ENCODE results near the gene TGIF1.
"Not testable (repeated sequence)": the region's sequence is repeated elsewhere in the genome, so short reads cannot be mapped to it uniquely, and the experiment has no call there.

TGIF1 gene

DNA sequence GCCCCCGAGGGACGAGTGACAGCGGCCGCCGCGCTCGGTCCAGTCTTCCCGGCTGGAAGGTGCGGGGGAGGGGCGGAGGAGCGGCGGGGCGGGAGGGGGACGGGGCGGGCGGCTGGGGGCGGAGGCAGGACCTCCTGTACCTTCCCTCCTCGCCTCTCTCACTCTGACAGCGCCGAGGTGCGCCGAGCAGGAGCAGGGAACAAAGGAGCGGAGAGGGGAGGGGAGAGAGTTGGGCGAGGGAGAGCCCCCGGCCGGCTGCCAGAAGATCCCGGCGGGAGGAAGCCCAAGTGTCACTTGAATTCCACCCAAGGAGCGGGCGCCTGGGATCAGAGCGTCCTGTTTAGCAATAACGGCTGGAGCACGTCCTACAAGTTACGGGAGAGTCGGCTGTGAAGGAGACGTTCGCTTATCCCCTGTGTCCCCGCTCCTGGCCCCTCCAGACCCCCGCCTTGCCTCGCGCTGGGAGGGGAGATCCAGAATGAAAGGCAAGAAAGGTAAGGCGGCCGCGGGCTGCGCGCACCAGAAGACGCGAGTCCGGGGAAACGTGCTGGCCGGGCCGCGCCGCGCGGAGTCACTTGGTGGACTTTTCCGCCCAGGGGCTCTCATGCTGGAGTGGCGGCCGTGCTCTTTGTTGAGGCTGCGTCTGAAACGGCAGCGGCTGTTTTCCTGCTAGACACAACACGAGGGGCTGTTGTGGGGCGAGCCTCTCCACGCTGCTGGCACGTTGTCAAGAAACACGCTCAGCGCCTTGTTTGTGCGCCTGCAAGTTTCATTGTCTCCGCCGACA, at the start of gene TGIF1:
Gene TGIF1, plus strand, starts transcription at position 161 of the 787 bp plus-strand sequence. Its CDS starts 318 bp downstream, at position 479.
- peak; percentile 23 for DNase-seq

DNA sequence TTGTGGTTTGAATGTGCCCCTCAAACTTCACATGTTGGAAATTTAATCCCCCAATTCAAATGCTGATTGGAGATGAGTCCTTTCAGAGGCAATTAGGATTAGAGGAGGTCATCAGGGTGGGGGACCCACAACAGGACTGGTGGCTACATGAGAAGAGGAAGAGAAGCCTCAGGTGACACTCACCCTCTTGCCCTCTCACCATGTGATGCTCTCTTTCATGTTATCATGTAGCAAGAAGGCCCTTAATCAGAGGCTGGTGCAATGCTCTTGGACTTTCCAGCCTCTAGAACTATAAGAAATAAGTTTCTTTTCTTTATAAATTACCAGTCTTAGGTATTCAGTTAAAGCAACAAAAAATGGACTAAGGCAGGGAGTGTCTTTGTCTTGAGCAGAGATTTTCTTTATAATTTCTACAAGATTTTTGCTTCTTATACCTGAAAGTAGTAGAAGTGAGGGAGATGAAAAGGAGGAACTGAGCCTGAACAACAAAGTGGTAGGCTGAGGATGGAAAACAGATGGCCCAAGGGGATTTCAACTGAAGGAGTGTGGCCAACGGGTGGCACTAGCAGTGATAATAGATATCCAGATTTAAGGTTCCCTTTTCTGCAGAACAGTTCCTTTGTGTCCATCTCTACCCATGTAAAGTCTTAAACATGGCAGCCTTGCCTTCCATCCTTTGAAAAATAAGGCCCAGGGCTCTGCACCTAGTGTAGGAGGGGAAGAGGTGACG, 49.2 kb upstream of the TGIF1 start:
- DNase-seq = no peak

DNA sequence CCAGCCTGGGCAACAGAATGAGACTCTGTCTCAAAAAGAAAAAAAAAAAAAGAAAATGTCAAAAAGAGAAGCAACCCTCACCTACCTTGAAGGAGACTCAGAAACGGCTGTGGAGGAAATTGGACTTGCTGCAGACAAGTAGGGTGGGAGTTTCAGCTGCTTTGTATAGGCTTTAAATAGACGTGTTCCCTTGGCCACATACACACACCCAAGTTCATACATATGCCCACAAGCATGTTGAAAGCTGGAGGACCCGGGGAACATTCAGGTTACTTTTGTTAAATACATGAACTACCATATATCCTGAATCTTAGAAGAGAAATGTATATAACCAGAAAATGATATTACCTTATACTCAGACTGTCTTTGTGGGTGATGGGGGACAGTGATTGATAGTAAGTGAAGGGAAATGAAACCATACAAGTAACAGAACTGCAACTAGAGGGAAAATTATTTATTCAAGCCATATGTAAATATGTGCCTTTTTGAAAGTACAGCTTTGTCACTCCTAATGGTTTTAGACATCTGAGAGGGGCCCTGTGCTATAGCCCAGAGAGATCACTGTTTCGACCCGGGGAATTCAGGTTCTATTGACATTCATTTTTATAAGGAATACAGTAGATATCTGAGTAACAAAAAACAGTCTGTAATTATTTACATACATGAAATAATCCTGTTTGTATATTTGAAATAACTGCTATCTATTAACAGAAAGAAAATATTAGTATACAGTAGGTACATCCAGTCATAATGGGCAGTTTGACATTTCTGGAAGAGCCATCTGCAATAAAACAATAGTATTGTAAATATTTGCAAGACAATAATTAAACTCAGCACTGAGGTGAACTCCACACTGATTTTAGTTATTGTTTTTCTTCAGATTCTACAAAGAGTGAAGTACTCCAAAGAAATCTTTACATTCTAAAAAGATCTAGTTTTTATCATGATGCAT, 48.0 kb upstream of the TGIF1 start:
- DNase-seq = no peak

DNA sequence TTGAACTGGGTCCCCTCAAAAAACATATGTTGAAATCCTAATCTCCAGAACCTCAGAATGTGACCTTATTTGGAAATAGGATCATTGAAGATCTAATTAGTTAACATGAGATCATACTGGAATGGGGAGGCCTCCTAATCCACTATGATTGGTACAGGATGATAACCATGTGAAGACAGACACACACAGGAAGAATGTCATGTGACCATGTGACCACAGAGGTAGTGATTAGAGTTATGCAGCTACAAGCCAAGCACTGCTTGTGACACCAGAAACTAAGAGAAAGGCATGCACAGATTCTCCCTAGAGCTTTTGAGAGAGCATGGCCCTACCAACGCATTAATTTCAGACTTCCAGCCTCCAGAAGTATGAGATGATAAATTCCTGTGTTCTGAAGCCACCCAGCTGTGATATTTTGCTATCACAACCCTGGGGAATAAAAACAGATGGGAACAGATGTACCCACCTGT, 47.0 kb upstream of the TGIF1 start:
- no peak for DNase-seq

DNA sequence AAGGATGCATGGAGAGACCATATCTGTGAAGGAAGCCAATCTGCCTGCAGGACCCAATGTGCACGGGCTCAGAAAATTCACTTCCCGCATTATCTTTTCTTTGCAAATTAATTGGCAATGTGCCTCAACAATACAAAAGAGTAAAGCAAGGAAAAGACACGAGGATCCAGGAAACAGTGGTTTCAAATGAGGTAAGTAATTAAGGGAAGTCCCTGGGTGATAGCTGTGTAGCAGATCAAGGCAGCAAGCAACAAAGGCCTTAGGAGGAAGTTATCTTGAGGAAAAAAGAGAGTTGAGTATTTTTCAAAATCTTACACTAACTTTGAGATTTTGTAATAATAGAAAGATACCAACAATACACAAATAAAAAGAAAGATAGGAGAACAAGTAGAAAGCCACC, 44.3 kb upstream of the TGIF1 start:
- DNase-seq = no peak

DNA sequence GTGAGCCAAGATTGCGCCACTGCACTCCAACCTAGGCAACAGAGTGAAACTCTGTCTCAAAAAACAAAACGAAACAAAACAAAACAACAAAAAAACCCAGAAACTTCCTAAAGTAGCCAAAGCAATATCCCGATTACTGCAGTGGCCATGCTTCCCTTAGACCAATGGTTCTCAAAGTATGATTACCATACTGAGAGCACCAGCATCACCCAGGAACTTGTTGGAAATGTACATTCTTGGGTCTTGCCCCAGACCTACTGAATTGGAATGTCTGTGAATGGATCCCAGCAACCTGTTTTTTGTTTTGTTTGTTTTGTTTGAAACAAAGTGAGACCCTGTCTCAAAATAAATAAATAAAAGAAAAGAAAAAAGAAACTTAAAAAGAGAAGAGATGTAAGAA, 41.9 kb upstream of the TGIF1 start:
- no peak for DNase-seq

DNA sequence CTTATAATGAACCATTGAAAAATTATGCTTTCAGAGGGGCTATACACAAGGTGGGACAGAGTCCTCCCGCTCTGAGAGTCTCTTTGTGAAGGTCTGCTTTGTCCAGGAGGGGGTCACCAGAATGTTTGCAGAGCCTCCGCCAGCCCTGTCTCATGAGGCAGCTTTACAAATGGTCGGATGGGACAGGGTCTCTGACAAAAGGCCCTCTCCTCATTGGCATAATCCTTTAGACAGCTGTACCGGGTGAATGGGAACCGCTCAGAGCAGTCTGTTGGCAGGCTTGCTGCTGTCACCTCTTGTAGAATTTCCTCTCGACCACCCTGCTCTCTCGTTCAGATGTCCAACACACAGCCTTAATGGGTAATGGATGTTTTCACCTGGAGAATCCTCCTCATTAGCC, 40.2 kb upstream of the TGIF1 start:
- DNase-seq = no peak

DNA sequence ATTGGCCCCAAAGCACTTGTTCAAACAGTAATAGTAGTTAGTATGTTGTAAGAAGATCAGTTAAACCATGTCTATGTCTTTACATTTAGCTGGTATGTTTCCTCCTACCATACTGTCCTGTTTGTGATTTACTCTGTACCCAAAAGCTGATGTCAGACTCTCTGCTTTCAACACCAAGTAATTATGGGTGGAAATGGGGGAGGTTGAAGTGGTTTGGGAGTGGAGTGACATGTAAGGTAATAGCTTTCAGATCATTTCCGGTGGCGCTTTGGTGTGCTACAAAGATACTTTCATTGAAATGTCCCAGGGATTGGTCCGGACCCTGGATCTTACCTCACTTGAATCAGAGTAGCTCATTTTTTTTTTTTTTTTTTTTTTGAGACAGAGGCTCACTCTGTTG, 39.7 kb upstream of the TGIF1 start:
- no peak for DNase-seq

DNA sequence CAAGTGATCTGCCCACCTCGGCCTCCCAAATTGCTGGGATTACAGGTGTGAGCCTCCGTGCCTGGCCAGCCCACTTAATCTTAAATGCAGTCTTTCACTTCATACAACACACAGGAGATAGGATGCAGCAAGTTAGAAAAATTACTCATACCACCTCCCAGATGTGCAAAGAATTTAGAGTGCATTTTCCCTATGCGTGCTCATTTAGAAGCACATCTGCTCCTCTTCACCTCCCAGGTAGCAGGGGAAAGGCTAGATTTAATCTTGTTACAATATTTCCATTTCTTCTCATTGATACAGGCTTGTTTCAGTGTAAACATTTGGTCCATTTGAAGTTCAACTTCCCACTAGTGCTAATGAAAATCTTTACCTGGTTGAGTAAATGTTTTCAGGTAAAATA, 39.1 kb upstream of the TGIF1 start:
- not testable (repeated sequence) for DNase-seq

DNA sequence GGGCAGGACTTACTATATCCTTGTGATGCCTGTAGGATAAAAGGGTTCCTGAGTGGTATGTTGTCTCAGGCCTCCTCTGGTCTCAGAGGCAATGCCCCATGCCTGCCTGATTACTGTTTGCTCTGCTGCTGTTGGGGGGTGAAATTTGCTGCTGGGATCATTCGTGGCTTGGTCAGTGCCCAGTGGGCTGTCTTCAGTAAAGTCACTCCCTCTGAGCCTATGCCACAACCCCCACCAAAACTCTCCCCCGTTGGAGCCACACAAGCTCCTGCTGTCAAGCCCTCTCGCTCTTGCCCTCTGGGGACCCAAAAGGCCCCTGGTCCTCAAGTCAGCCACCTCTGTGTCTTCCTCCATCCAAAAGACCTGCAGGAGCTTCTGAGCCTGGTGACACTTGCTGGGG, 38.6 kb upstream of the TGIF1 start:
- no peak for DNase-seq

DNA sequence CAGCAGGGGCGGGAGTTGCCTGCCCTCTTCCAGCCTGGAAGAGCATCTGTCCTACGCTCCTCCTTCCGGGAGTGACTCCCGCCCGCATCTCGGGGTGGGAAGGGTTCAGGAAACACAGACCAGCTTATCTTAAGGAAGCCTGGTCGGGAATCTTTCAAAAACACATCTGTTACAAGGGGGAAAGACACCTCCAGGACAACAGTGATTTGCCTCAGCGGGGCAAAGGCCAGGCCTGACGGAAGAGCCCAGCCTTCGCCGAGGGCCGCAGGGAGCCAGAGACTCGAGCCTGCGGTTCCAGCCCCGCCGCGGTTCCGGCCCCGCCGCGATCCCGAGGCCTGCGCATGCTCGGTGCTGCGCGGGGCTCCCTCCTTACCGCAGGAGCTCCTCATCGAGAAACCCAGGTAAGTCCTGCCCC, 38.1 kb upstream of the TGIF1 start:
- no peak for DNase-seq

DNA sequence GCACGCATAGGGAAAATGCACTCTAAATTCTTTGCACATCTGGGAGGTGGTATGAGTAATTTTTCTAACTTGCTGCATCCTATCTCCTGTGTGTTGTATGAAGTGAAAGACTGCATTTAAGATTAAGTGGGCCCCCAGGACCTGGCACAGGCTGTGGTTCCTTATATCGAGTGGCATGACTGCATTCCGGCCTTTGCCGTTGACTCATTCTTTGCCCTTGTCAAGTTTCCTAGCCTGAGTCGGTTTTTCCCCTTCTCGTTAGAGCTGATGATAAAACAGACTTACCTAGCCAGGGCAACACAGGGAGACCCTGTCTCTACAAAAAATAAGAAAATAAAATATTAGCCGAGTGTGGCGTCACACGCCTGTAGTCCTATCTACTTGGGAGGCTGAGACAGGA, 37.4 kb upstream of the TGIF1 start:
- DNase-seq = not testable (repeated sequence)

DNA sequence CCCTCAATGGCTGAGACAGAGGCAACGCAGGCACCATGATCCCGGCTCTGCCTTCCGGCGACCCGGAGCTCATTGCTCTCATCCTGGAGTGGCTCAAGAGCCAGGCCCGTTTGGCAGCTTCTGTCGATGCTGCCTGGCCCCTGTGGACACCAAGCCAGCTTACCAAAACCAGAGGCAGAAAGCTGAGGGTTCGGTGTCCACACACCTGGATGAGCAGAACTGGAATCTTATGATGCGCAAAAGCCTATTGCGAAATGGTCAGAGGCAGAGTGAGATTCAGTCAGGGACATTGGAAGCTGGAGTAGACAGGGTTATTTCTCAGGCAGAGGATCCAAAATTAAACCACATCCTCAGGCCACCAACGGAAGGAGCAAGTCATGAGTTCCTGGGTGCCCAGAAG, 34.9 kb upstream of the TGIF1 start:
- DNase-seq = no peak

DNA sequence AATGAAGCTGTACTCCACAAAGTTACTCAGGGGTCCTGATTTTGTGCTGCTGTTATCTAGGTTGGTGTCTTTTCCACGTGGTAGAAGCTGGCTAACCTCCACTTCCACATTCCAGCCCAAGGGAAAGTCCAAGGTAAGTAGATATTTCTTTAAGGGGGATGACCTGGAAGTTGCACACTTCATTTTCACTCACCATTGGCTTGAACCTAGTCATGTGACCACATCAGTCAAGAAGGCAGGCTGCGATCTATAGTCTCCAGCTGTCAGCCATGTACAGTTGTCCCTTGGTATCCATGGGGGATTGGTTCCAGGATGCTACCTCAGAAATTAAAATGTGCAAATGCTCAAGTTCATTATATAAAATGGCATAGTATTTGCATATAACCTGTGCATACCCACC, 31.9 kb upstream of the TGIF1 start:
- DNase-seq = no peak

DNA sequence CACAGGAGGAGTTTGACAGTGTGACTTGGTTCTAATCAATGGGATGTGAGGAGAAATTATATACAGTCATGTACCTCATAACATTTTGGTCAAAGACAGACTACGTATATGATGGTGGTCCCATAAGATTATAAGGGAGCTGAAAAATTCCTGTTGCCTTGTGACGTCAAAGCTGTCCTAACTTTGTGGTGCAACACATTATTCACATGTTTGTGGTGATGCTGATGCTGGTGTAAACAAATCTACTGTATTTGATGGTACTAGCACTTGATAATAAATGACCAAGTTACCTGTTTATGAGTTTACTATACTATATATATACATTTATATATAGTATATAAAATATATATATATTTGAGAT, 29.1 kb upstream of the TGIF1 start:
- no peak for DNase-seq

DNA sequence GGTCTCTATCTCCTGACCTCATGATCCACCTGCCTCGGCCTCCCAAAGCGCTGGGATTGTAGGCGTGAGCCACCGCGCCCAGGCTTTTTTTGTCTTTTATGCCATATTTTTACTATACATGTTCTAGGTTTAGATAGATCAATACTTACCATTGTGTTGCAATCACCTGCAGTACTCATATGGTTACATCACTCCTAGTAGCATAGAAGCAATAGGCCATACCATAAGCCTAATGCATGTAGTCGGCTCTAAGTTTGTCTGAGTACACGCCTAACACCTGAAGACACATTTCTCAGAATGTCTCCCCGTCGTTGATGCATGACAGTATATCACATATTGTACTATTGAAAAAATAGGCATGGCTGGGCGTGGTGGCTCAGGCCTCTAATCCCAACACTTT, 27.1 kb upstream of the TGIF1 start:
- DNase-seq = no peak

DNA sequence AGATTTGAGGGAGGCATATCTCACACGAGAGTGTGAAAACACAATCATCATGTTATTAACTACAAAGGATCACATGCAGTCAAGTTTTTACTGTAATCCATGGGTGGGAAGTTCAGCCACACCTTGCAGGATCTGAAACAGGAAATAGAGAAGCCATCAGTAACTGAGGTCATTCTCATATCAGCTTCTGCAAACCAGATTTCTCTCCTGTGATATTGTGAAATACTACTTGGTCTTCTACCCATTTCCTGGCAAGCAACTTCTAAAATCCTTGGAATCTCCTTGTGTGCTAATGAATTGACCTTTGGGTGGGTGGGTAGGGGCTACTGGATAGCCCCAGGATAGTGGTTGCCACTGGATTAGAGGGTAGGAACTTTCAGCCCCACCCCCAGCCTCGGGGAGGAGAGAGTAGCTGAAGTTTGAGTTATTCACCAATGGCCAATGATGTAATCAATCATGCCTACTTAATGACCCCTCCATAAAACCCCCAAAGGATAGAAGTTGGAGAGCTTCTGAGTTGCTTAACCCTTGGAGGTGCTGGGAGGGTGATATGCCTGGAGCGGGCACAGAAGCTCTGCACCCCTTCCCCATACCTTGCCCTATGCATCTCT, 25.6 kb upstream of the TGIF1 start:
- DNase-seq = no peak

DNA sequence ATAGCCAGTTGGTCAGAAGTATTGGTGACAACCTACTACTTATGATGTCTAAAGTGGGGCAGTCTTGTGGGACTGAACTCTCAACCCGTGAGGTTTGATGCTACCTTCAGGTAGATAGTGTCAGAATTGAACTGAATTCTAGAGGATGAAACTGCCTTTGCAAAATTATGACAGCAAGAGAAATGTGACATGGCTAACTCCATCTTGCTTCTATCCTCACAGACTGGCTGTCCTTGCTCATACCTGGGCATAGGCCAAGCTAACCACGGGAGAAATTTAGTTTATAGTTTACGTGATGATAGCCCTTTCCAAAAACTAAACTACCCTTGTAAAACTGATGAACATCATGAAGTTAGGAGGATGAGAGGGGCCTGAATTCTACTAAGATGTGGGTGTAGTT, 24.9 kb upstream of the TGIF1 start:
- DNase-seq = no peak

DNA sequence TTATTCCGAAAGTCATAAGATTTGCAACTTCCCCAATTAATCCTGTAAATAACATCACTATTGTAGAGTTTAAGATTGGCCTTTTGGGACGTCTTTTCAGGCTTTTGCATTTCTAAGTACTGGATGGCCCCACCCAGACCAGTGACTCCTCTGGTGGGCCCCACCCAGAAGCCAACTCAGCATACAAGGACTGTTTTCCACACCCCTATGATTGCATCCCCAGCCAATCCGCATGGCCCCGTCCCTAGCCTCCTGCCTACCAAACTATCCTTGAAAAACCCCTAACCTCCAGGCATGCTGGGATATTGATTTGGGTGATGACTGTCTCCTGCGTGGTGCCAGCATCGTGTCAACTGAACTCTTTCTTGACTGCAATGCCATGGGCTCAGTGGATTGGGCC, 24.5 kb upstream of the TGIF1 start:
- no peak for DNase-seq

DNA sequence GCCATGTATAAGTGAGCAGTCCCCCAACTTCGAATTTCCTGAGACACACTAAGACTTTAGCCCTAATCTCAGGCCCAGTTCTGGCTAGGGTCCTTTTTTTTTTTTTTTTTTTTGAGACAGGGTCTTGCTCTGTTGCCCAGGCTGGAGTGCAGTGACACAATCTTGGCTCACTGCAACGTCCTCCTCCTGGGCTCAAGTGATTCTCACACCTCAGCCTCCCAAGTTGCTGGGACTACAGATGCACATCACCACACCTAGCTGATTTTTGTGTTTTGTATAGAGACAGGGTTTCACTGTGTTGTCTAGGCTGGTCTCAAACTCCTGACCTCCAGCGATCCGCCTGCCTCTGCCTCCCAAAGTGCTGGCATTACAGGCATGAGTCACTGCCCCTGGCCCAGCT, 23.9 kb upstream of the TGIF1 start:
- DNase-seq = no peak

DNA sequence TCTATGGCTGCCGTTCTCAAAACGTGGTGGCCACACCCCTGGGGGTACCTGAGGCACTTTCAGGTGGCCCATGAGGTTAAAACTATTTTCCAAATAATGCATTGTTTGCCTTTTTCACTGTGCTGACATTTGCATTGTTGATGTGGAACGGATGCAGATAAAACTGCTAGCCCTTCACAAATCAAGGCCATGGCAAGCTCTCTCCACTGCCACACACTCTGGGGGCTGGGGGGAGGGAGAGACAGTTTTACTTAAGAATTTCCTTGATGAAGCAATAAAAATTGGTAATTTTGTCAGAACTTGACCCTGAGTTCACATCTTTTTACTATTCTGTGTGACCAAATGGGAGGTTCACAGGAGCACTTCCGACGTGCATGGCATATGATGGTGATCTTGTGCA, 22.0 kb upstream of the TGIF1 start:
- no peak for DNase-seq

DNA sequence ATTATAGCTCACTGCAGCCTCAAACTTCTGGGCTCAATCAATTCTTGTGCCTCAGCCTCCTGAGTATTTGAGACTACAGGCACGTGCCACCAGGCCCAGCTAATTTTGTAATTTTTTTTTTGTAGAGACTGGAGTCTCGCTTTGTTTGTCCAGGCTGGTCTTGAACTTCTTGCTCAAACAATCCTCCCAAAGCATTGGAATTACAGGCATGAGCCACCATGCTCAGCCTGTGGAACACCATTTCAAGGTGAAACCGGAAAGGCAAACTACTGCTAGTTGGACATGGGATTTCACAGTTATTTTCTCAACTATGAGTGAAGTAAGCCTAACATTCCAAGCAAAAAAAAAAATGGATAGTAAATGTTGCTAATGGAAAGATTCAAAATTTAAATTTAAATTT, 20.9 kb upstream of the TGIF1 start:
- no peak for DNase-seq

DNA sequence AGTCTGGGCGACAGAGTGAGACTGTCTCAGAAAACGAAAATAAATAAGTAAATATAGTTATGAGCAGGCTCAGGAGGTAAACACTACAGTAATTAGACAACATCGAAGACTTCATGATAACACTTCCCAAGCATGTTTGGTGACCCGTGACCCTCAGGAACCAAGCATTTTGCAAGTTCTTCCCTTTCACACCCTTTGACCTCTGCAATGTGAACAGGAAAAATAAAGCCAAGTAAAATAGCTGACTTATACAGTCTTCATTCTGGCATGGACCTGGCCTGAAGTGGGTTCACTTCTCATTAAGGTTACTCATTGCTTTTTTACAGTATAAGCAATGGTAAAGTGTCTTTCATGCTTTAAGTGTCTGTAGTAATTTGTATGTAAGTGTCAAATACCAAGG, 15.3 kb upstream of the TGIF1 start:
- no peak for DNase-seq
